MCF 10A (cell line): ENCODE measurements around the gene BNC2. TPM values are rescaled to one million over a fixed set of nuclear protein-coding genes. Genes with fewer than 3 reads are reported as not detected.

Source experiments
- BruUV-seq: library from RNA; stranded (reverse); fragments of 400-500 nt; replicated peaks from 2 replicates; lab custom pipeline; 2021; lab: Mats Ljungman, UMichigan
- CTCF ChIA-PET: fragments of 300-600 bp; sonication (Branson Sonifier 250); formaldehyde crosslinking; extraction: SDS; loops from one replicate; lab custom pipeline; 2021; ENCODE audit warnings: antibody characterized with exemption, inconsistent platforms; lab: Yijun Ruan, JAX
- POLR2A ChIA-PET: fragments of 300-600, 350-650 bp; sonication (Branson Sonifier 250); formaldehyde crosslinking; extraction: SDS; loops from one replicate; lab custom pipeline; 2020; ENCODE audit warnings: antibody characterized with exemption, inconsistent platforms; lab: Yijun Ruan, JAX
- DNase-seq: peaks from one replicate; pipeline ENCODE4 v3.0.0-alpha.2; 2018; ENCODE audit not compliant: unreplicated experiment
- H3K27ac Mint-ChIP-seq: one replicate; pipeline ENCODE4 v1.8.0; 2022; ENCODE audit warnings: mild to moderate bottlenecking, low read depth, mixed read lengths; ENCODE audit not compliant: unreplicated experiment
- H3K27me3 Mint-ChIP-seq: one replicate; pipeline ENCODE4 v1.8.0; 2022; ENCODE audit warnings: mixed read lengths; ENCODE audit not compliant: insufficient read depth, unreplicated experiment
- H3K36me3 Mint-ChIP-seq: one replicate; pipeline ENCODE4 v1.8.0; 2022; ENCODE audit warnings: mild to moderate bottlenecking, moderate library complexity, mixed read lengths; ENCODE audit not compliant: insufficient read depth, unreplicated experiment
- H3K4me1 Mint-ChIP-seq: one replicate; pipeline ENCODE4 v1.8.0; 2022; ENCODE audit warnings: mixed read lengths; ENCODE audit not compliant: insufficient read depth, unreplicated experiment
- H3K4me3 Mint-ChIP-seq: one replicate; pipeline ENCODE4 v1.8.0; 2022; ENCODE audit warnings: mild to moderate bottlenecking, moderate library complexity, mixed read lengths; ENCODE audit not compliant: unreplicated experiment
- H3K9me3 Mint-ChIP-seq: one replicate; pipeline ENCODE4 v1.8.0; 2022; ENCODE audit warnings: mixed read lengths; ENCODE audit not compliant: unreplicated experiment
- intact Hi-C: fragments of 100-400 bp; cut with micrococcal nuclease; formaldehyde crosslinking; loops from 2 replicates; pipeline ENCODE4 v1.14.1; 2022
- total RNA-seq: library from RNA; stranded (reverse); gene quantifications from 2 replicates; pipeline ENCODE4 v1.2.3, GENCODE V29; 2022
- TF ChIP-seq, protein P1 (sequence below): fragments of 200-600 bp; IDR thresholded peaks from one replicate; pipeline ENCODE4 v1.8.0; 2022; ENCODE audit warnings: antibody characterized with exemption, mild to moderate bottlenecking; ENCODE audit not compliant: unreplicated experiment

Gene BNC2
- total RNA-seq, 1 experiment from 2014 or later, result not detected

DNA sequence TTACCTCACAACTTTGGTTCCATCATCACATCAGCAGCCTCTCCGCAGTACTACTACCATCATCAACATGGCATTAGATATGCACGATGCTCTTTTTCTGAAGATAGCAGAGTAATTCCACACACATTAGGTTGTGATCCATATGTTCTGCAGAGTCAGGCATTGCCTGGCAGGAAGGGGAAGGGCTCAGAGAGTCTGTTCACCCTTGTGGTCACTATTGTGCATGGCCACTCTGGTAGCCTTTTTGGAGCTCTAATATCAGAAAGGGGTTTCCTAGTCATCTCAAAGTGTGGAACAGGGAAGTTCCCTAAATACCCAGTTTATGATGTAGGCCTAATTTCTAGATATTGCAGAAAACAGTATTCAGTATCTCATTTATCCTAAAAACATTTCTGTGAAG is 373.6 kb downstream of the BNC2 start:
- Mint-ChIP-seq H3K27ac (no peak overlapping the region), H3K4me1 (peaks cover 6% of the 10 kb centered on the region), H3K4me3 (no peak overlapping the region), H3K36me3 (no peaks in the 10 kb centered on the region), H3K9me3 (no peaks in the 10 kb centered on the region), H3K27me3 (no peaks in the 10 kb centered on the region)
- intact Hi-C loops, result no loop called here
- TF ChIP-seq, protein P1, sequence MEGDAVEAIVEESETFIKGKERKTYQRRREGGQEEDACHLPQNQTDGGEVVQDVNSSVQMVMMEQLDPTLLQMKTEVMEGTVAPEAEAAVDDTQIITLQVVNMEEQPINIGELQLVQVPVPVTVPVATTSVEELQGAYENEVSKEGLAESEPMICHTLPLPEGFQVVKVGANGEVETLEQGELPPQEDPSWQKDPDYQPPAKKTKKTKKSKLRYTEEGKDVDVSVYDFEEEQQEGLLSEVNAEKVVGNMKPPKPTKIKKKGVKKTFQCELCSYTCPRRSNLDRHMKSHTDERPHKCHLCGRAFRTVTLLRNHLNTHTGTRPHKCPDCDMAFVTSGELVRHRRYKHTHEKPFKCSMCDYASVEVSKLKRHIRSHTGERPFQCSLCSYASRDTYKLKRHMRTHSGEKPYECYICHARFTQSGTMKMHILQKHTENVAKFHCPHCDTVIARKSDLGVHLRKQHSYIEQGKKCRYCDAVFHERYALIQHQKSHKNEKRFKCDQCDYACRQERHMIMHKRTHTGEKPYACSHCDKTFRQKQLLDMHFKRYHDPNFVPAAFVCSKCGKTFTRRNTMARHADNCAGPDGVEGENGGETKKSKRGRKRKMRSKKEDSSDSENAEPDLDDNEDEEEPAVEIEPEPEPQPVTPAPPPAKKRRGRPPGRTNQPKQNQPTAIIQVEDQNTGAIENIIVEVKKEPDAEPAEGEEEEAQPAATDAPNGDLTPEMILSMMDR, result no peak
- POLR2A ChIA-PET, result interaction anchor here (0.8 kb wide), 1 partner anchor 17 kb away, joined by 3 read pairs; no protein-coding TSS in a partner anchor
- BruUV-seq, result no TSS peak
- CTCF ChIA-PET, result interaction anchor here (0.6 kb wide), 1 partner anchor 127 kb away, joined by 4 read pairs; no protein-coding TSS in a partner anchor
- DNase-seq, result no peak

DNA sequence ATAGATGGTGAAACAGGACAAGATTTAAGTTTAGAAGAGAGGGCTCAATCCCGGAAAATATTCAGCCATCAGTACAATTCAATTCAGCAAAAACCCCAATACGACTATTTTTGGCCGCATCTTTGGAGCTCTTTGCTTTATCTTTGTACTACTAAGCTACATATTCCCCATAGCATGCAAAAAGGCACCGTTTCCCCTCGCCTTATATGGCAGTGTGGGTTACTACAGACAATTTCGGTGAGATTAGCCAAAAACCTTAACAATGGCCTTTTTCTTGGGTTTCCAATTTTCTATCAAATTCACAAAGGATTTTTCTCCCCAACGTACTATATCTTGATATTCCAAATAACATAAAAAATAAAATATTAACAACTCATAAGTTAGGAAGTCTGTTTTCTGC is 382.6 kb downstream of the BNC2 start:
- H3K27me3 Mint-ChIP-seq, result no peaks in the 10 kb centered on the region
- H3K36me3 Mint-ChIP-seq, result no peaks in the 10 kb centered on the region
- TF ChIP-seq, protein P1, result no peak
- H3K9me3 Mint-ChIP-seq, result no peaks in the 10 kb centered on the region
- ChIA-PET CTCF (no interaction called here), POLR2A (interaction anchor here (0.5 kb wide), 1 partner anchor 8 kb away, joined by 3 read pairs; no protein-coding TSS in a partner anchor)
- intact Hi-C loops, result no loop called here
- DNase-seq, result no peak
- BruUV-seq, result no TSS peak
- no peak overlapping the region for H3K27ac Mint-ChIP-seq
- no peaks in the 10 kb centered on the region for H3K4me1 Mint-ChIP-seq
- no peak overlapping the region for H3K4me3 Mint-ChIP-seq

DNA sequence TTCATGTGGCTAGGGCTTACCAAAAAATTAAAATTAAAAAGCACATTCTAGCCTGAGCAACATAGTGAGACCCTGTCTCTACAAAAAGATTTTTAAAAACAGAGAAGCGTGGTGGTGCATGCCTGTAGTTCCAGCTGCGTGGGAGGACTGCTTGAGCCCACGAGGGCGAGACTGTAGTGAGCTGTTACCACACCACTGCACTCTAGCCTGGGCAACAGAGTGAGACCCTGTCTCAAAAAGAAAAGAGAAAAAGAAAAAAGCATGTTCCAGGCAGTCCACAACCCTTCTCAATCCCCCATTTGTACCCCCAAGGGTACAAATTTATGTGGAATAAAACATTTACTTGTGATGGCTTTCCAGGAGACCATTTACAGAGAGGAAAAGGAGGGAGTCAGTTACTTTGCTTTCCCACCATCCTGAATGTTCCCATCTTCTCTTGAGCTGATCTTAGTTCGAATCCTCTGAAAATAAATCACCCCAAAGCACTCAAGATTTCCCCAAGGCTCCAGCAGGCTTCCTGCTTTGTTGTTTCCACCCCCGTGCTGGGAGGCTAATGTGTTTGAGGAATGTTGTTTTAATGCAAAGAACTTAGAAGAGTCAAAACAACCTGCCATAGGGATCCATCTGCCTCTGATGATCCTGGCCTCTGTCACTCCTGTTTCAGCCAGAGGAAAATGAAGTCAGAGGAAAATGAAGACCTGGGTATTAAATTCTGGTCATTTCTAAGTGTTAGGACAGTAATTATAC is 384.7 kb downstream of the BNC2 start:
- Mint-ChIP-seq H3K9me3 (no peaks in the 10 kb centered on the region), H3K27me3 (no peaks in the 10 kb centered on the region), H3K4me3 (no peak overlapping the region), H3K4me1 (no peaks in the 10 kb centered on the region), H3K27ac (no peak overlapping the region), H3K36me3 (no peaks in the 10 kb centered on the region)
- DNase-seq, result no peak
- TF ChIP-seq, protein P1, result no peak
- CTCF ChIA-PET, result interaction anchor here (0.8 kb wide), 1 partner anchor 10 kb away, joined by 4 read pairs; no protein-coding TSS in a partner anchor
- intact Hi-C loops, result no loop called here
- BruUV-seq, result no TSS peak
- POLR2A ChIA-PET, result no interaction called here

DNA sequence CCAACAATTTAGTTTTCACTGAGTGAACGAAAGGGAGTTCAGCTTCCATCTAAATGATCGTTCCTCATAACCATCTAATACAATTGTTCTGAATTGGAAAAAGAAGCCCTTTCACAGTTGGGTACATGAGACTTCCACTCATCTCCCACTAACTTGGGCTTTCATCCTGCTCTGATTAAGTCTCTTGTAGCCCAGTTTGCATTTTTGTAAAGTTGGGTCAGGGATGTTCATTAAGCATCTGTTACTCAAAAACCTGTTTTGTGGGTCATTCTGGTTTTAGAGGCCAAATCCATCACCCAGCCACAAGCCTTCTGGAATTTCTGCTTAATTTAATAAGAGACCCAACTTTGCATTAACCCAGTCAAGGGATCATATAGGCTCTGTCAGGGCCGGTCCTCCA is 385.3 kb downstream of the BNC2 start:
- H3K27me3 Mint-ChIP-seq, result no peaks in the 10 kb centered on the region
- no TSS peak for BruUV-seq
- no peak overlapping the region for H3K4me3 Mint-ChIP-seq
- intact Hi-C loops, result no loop called here
- ChIA-PET CTCF (no interaction called here), POLR2A (no interaction called here)
- TF ChIP-seq, protein P1, result no peak
- no peaks in the 10 kb centered on the region for H3K4me1 Mint-ChIP-seq
- H3K36me3 Mint-ChIP-seq, result no peaks in the 10 kb centered on the region
- no peak overlapping the region for H3K27ac Mint-ChIP-seq
- no peaks in the 10 kb centered on the region for H3K9me3 Mint-ChIP-seq
- no peak for DNase-seq
